ENCODE data around the gene CDKN1B.
A peak's percentile ranks its signal among the peaks of the same experiment; 100 is the strongest.

The CDKN1B gene

DNA sequence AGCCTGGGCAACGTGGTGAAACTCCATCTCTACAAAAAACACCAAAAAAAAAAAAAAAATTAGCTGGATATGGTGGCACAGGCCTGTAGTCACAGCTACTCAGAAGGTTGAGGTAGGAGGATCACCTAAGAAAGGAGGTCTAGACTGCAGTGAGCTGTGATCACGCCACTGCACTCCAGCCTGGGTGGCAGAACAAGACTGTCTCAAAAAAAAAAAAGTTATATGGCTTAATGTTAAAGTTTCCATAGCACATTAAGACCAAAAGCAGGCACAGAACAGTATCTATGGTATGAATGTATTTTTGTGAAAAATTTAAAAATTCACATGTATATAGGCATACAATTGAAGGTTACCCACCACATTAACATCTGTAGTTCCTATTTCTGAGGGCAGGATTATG, 15.9 kb downstream of the CDKN1B start:
- Histone ChIP-seq H3K4me3 (ENCODE audit: low read length, poor library complexity, severe bottlenecking) (no peak overlapping the region), H3K79me2 (ENCODE audit: insufficient read depth, low read length) (peaks cover 84% of the 10 kb centered on the region), H3K9me2 (replicated peaks; ENCODE audit: low read depth, low read length) (no peaks in the 10 kb centered on the region), H3F3A (ENCODE audit: low read depth) (peaks cover 8% of the 10 kb centered on the region; the same call in 1 of the 2 replicates), H3K36me3 (ENCODE audit: insufficient read depth, low read length) (no peaks in the 10 kb centered on the region), H3K4me2 (ENCODE audit: low read depth, low read length, poor library complexity, severe bottlenecking) (peak overlapping the region; percentile 0), H4K20me1 (ENCODE audit: insufficient read depth, low read length, poor library complexity, severe bottlenecking) (no peaks in the 10 kb centered on the region), H3K27me3 (ENCODE audit: insufficient read depth, low read length, poor library complexity, severe bottlenecking) (no peaks in the 10 kb centered on the region), H2AFZ (ENCODE audit: low read length) (no peak overlapping the region), H3K9ac (ENCODE audit: low read depth, low read length, poor library complexity, severe bottlenecking) (no peak overlapping the region), H3K4me1 (ENCODE audit: insufficient read depth, low read length, poor library complexity, severe bottlenecking) (peaks cover 44% of the 10 kb centered on the region), H3K9me3 (ENCODE audit: insufficient read depth, low read depth, low read length) (no peaks in the 10 kb centered on the region)
- TF ChIP-seq, protein P1, sequence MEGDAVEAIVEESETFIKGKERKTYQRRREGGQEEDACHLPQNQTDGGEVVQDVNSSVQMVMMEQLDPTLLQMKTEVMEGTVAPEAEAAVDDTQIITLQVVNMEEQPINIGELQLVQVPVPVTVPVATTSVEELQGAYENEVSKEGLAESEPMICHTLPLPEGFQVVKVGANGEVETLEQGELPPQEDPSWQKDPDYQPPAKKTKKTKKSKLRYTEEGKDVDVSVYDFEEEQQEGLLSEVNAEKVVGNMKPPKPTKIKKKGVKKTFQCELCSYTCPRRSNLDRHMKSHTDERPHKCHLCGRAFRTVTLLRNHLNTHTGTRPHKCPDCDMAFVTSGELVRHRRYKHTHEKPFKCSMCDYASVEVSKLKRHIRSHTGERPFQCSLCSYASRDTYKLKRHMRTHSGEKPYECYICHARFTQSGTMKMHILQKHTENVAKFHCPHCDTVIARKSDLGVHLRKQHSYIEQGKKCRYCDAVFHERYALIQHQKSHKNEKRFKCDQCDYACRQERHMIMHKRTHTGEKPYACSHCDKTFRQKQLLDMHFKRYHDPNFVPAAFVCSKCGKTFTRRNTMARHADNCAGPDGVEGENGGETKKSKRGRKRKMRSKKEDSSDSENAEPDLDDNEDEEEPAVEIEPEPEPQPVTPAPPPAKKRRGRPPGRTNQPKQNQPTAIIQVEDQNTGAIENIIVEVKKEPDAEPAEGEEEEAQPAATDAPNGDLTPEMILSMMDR (conservative IDR thresholded peaks at IDR 0.05; ENCODE audit: low read length), result no peak
- no peak for TF ChIP-seq EZH2phosphoT487 (IDR thresholded peaks at IDR 0.05; ENCODE audit: borderline replicate concordance)

DNA sequence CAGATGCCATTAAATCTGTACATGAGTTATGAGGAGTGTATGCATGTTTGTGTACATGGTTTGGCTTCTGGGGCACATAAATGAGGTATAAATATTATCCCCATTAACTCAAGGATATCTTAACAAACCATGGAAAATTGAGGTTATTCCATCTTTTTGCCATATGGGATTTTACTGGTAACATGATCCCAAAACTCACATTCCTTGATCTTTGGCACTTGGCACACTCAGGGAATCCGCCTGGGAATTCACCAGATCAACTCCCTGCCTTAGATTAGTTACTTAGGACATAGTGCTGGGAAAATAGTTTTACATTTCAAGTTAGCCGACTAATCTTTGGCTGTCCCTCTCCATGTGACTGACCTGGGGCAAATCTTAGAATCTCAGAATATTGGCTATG, 16.9 kb downstream of the CDKN1B start:
- no peaks in the 10 kb centered on the region for H3K27me3 ChIP-seq (ENCODE audit: insufficient read depth, low read length, poor library complexity, severe bottlenecking)
- H3K9ac ChIP-seq (ENCODE audit: low read depth, low read length, poor library complexity, severe bottlenecking), result peak overlapping the region; percentile 58
- H3K36me3 ChIP-seq (ENCODE audit: insufficient read depth, low read length), result no peaks in the 10 kb centered on the region
- no peak overlapping the region for H3K4me3 ChIP-seq (ENCODE audit: low read length, poor library complexity, severe bottlenecking)
- H3K9me2 ChIP-seq (replicated peaks; ENCODE audit: low read depth, low read length), result no peaks in the 10 kb centered on the region
- no peak overlapping the region for H2AFZ ChIP-seq (ENCODE audit: low read length)
- H3K9me3 ChIP-seq (ENCODE audit: insufficient read depth, low read depth, low read length), result no peaks in the 10 kb centered on the region
- peak overlapping the region; percentile 6 for H3K4me2 ChIP-seq (ENCODE audit: low read depth, low read length, poor library complexity, severe bottlenecking)
- H3F3A ChIP-seq (ENCODE audit: low read depth), result peaks cover 8% of the 10 kb centered on the region; the same call in 1 of the 2 replicates
- peaks cover 84% of the 10 kb centered on the region for H3K79me2 ChIP-seq (ENCODE audit: insufficient read depth, low read length)
- peaks cover 37% of the 10 kb centered on the region for H3K4me1 ChIP-seq (ENCODE audit: insufficient read depth, low read length, poor library complexity, severe bottlenecking)
- TF ChIP-seq EZH2phosphoT487 (IDR thresholded peaks at IDR 0.05; ENCODE audit: borderline replicate concordance), result no peak
- TF ChIP-seq, protein P1 (conservative IDR thresholded peaks at IDR 0.05; ENCODE audit: low read length), result no peak
- H4K20me1 ChIP-seq (ENCODE audit: insufficient read depth, low read length, poor library complexity, severe bottlenecking), result no peaks in the 10 kb centered on the region

DNA sequence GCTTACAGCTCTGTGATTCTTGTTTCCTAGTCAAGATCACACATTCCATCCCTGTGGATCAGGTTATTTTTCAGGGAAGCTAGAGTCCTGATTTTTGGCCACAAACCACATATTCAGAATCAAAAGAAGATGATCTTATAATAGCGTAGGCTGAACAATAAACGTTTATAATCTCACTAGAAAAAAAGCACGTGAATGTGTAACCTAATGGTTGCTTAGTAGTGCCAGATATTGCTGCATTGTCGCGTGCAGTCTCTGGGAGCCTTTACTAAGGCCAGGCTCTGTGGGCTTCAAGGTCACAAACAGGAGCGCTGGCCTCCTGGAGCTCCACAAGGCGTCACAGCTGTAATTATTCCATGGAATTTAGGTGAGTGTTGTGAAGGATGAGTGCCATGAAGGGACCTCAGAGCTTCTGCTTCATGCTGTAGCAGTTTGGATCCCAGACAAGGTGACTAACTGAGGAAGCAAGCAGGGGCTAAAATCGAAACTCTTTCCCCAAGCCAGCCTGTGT, 17.4 kb downstream of the CDKN1B start:
- Histone ChIP-seq H3F3A (ENCODE audit: low read depth) (peaks cover 8% of the 10 kb centered on the region; the same call in 1 of the 2 replicates), H4K20me1 (ENCODE audit: insufficient read depth, low read length, poor library complexity, severe bottlenecking) (no peaks in the 10 kb centered on the region), H3K36me3 (ENCODE audit: insufficient read depth, low read length) (no peaks in the 10 kb centered on the region), H3K9me2 (replicated peaks; ENCODE audit: low read depth, low read length) (no peaks in the 10 kb centered on the region), H3K4me1 (ENCODE audit: insufficient read depth, low read length, poor library complexity, severe bottlenecking) (peaks cover 33% of the 10 kb centered on the region), H3K9me3 (ENCODE audit: insufficient read depth, low read depth, low read length) (no peaks in the 10 kb centered on the region), H3K79me2 (ENCODE audit: insufficient read depth, low read length) (peaks cover 80% of the 10 kb centered on the region), H3K27me3 (ENCODE audit: insufficient read depth, low read length, poor library complexity, severe bottlenecking) (no peaks in the 10 kb centered on the region), H3K4me2 (ENCODE audit: low read depth, low read length, poor library complexity, severe bottlenecking) (peak overlapping the region; percentile 22), H3K4me3 (ENCODE audit: low read length, poor library complexity, severe bottlenecking) (peak overlapping the region; percentile 27), H2AFZ (ENCODE audit: low read length) (peak overlapping the region; percentile 39; the same call in 1 of the 2 replicates), H3K9ac (ENCODE audit: low read depth, low read length, poor library complexity, severe bottlenecking) (peak overlapping the region; percentile 58)
- TF ChIP-seq, protein P1 (conservative IDR thresholded peaks at IDR 0.05; ENCODE audit: low read length), result no peak
- TF ChIP-seq EZH2phosphoT487 (IDR thresholded peaks at IDR 0.05; ENCODE audit: borderline replicate concordance), result no peak
